T47D (cell line): ENCODE results near the gene FAM83F.

Experiments
- DNase-seq, 2 experiments: peaks; one replicate each; pipeline versions ENCODE4 v3.0.0 to v3.0.0-alpha.2; 2011 to 2012; ENCODE audit warnings: low read depth in 1 of 2, low spot score in 1 of 2
- JUND ChIP-seq: IDR thresholded peaks from 2 replicates; pipeline ENCODE4 v1.6.1; 2012; ENCODE audit warnings: low read depth
- in situ Hi-C: cut with HindIII; loops from 2 replicates; pipeline ENCODE4 v1.10.0; 2016; ENCODE audit warnings: low sequenced_read_pairs, low pct_unique_long_range_greater_than_20kb

FAM83F gene

GRCh38 chr22:39970742-39971141 lies 24.0 kb upstream of the FAM83F start:
- no peak for DNase-seq
- in situ Hi-C loops, result no loop called here
- TF ChIP-seq JUND, result no peak

- DNase-seq, result no peak
- no peak for TF ChIP-seq JUND
- in situ Hi-C loops, result no loop called here
These were observed 22.1 kb upstream of the FAM83F start for GRCh38 chr22:39972641-39973040.

DNA sequence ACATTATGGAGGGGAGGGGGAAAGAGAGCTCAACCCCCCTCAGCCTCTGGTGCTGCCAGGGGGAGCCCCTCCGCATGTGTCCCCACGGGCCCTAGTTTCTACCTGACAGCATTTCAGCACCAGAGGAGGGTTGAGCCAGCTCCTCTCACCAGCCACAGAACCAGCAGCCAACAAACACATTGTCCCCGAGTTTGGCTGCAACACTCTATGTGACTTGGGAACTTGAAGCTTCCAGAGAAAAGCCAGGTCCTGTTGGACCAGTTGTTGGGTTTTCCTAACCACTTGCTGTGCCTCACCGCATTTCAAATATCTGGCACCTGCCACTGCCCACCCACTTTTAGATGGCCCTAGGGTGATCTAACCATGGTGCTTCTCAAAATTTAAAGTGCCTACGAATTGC lies 21.1 kb upstream of the FAM83F start:
- peak in 1 of 2 experiments; percentile 58 for DNase-seq
- TF ChIP-seq JUND, result no peak
- in situ Hi-C loops, result no loop called here

- no peak for DNase-seq
- in situ Hi-C loops, result no loop called here
- TF ChIP-seq JUND, result no peak
These were observed 20.7 kb upstream of the FAM83F start for GRCh38 chr22:39974065-39974464.

- in situ Hi-C loops, result no loop called here
- no peak for DNase-seq
- TF ChIP-seq JUND, result no peak
These were observed 15.7 kb upstream of the FAM83F start for GRCh38 chr22:39979048-39979447.

DNA sequence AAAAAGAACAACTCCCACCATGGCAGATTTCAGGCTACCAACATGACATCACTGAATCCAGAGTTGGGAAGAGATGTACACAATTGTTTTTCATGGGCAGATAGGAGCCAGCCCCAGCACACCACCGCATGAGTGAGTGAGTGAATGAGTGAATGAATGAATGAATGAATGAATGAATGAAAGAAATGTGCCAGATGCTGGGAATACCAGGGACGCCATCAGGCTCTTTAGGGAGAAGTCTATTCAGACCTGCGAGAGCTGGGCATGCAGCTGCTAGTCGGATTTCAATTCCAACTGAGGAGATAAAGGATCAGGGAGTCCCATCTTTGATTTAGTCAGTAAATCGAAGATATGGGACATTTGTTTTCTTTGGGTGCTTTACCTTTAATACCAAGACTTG lies 15.3 kb upstream of the FAM83F start:
- in situ Hi-C loops, result no loop called here
- no peak for TF ChIP-seq JUND
- no peak for DNase-seq

DNA sequence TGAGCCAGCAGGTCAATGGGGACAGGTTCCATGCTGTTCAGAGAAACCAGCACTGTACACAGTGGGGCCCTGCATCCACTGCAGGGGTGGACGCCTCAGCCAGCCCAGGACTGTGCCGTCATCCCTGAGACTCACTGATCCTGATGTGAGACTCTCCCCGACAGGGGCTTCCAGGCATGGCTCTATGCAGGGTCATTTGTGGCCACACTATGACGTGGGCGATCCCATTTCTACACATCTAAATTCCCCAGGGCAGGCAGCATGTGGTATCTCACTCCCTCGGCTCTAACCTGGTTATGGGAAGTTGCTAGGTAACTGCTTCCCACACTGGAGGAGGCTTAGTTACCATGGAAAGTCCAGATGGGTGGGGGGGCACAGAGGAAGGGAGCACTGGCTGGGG lies 14.2 kb upstream of the FAM83F start:
- DNase-seq, result no peak
- no peak for TF ChIP-seq JUND
- in situ Hi-C loops, result no loop called here

GRCh38 chr22:39983346-39983745 lies 11.4 kb upstream of the FAM83F start:
- no peak for DNase-seq
- in situ Hi-C loops, result no loop called here
- no peak for TF ChIP-seq JUND

DNA sequence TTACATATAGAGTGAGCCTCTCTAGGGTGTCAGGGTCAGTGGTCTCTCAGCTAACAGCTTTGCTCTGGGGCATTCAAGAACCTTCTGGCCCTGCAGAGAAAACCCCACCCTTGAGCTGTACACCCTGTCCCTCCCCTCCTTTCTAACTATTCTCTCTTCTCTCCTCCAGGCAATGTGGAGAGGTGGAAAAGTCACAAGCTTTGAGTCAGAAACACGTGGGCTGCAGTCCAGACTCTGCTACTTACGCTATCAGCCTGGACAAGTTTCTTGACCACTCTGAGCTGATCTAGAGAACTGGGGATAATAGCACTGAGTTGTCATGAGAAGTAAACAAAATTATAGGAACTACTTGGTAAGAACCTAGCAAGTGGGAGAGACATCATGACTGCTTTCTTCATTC lies 10.7 kb upstream of the FAM83F start:
- in situ Hi-C loops, result no loop called here
- DNase-seq, result no peak

GRCh38 chr22:39984746-39985145 lies 10.0 kb upstream of the FAM83F start:
- no peak for TF ChIP-seq JUND
- in situ Hi-C loops, result no loop called here
- DNase-seq, result no peak

More for the DNA sequence above, 10.7 kb upstream of the FAM83F start:
- TF ChIP-seq JUND, result no peak

DNA sequence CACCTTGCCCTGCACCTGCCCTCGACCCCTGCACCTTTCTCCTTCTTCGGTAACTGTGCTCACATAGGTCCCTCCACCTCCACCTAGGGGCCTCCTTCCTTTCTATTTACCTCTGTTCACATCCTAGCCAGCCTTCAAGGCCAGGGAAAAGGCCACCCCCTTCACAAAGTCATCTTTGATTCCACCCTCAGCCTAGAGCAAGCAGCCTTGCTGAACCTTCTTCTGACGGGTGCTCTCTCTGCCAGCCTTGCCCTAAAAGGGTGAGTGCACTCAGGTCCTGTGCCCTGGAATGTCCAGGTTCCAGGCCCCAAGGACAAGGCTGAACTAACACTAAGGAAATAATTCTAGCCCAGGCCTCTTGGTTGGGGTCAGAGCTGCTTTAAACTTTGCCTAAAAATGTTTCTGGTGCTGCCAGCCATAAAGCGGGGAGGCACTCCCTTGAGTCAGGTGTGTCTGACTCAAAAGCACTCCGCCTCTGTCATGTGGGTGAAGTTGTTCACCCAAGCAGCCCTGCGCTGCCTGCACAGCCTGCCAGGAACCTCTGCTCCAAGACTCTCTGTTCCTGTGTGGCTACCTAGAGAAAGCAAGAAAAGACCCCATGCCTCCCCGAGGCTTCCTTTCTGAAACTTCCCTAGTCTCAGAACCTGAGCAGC lies 9.2 kb upstream of the FAM83F start:
- in situ Hi-C loops, result no loop called here
- no peak for TF ChIP-seq JUND
- DNase-seq, result no peak

DNA sequence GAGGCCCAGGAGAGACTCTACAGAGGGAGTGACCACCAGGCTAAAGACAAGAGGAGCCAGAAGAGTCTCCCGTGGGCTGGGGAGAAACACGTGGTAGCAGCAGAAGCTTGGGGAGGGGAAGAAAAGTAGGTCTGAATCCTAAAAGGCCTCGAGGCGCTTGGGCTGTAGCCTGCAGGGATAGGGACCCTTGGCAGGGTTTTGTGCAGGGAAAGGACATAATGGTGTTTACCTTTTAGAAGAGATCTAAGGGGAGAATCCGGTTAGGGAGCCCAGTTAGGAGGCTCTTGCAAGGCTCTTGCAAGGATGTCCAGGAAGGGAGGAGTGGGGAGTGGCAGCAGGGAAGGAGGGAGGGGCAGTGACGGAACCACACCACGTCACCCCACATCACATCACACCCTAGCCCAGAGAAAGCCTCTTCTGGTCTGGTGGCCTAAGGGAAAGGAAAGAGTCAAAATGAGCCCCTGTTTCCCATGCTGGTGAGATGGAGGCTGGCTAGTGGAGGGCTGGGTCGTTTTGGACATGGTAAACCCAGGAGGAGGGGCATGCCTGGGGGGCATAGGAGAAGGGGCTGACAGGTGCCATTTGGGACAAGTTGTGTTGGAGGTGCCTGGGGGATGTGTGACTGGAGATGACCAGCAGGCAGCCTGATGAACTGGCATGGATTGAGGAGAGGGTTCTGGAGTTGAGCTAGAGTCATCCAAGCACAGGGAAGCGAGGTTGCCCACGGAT lies 6.2 kb upstream of the FAM83F start:
- no peak for DNase-seq
- in situ Hi-C loops, result no loop called here
- no peak for TF ChIP-seq JUND

- in situ Hi-C loops, result no loop called here
- no peak for DNase-seq
- TF ChIP-seq JUND, result no peak
These were observed 5.1 kb upstream of the FAM83F start for GRCh38 chr22:39989633-39990032.
